ENCODE data around the gene MGRN1. TPM values are rescaled to one million over a fixed set of nuclear protein-coding genes. Genes with fewer than 3 reads are reported as not detected.

Gene MGRN1
- total RNA-seq, 4 donors from 2014 or later: 37.5 to 59.1 (median 42.7) TPM

DNA sequence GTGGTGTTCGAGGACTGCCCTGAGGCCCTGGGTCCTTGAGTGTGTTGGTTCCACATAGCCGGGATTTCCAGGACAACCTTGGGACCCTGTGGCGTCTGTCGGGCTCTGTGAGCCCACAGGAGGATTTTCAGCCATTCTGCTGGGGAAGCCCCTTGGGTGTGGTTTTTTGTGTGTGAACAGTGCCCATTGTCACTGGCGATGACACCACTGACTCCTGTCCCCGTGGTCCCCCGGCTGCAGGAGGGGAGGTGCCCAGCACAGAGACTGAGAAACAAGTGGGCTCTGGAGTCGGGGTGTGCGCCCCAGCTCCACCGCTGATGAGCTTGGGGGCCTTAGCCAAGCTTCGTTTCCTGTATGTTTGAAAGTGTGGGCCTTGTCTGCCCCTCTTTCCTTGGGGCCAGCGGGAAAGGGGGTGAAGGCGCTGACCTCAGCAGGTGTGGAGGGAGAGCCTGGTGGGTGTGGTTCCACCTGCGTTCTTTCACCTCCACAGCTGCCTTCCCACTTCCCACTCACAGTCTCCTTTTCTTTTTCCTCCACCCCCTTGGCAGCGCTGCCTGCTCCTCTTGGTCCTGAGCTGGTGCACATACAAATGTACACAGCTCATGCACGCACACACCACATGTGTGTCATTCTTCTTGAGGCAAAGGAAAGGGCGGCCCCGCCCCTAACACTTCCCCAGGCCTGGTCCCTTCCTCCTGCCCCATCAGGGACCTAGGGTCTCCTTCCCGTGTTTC is 16.1 kb downstream of the MGRN1 start:
- TF ChIP-seq EP300 (IDR thresholded peaks at IDR 0.05) (no peak), POLR2A (IDR thresholded peaks at IDR 0.05) (no peak)
- TF ChIP-seq, protein P1, sequence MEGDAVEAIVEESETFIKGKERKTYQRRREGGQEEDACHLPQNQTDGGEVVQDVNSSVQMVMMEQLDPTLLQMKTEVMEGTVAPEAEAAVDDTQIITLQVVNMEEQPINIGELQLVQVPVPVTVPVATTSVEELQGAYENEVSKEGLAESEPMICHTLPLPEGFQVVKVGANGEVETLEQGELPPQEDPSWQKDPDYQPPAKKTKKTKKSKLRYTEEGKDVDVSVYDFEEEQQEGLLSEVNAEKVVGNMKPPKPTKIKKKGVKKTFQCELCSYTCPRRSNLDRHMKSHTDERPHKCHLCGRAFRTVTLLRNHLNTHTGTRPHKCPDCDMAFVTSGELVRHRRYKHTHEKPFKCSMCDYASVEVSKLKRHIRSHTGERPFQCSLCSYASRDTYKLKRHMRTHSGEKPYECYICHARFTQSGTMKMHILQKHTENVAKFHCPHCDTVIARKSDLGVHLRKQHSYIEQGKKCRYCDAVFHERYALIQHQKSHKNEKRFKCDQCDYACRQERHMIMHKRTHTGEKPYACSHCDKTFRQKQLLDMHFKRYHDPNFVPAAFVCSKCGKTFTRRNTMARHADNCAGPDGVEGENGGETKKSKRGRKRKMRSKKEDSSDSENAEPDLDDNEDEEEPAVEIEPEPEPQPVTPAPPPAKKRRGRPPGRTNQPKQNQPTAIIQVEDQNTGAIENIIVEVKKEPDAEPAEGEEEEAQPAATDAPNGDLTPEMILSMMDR (IDR thresholded peaks at IDR 0.05): no peak
- DNase-seq (ENCODE audit: low spot score in 2 of 2): no peak
- Histone ChIP-seq H3K4me1 (peaks cover 0 to 41% (median 11%) of the 10 kb centered on the region in 4 donors), H3K27me3 (no peaks in the 10 kb centered on the region), H3K9me3 (no peaks in the 10 kb centered on the region), H3K36me3 (peaks cover 0 to 21% (median 0%) of the 10 kb centered on the region in 3 donors), H3K27ac (peak overlapping the region in 1 of 4 donors; percentile 12), H3K4me3 (no peak overlapping the region)
- 68 to 71% methylated on average over 17 to 19 of the region's 19 CpGs for WGBS, 2 donors

DNA sequence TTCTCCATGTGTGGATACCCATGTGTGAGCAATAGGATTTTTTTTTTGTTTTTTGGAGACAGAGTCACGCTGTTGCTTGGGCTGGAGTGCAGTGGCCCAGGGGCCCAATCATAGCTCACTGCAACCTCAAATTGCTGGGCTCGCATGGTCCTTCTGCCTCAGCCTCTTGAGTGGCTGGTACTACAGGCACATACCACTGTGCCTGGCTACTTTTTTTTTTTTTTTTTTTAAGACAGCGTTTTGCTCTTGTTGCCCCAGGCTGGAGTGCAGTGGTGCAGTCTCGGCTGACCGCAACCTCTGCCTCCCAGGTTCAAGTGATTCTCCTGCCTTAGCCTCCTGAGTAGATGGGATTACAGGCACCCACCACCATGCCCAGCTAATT is 16.7 kb downstream of the MGRN1 start:
- WGBS, 2 donors: 84 to 85% methylated on average over 5 of the region's 5 CpGs

DNA sequence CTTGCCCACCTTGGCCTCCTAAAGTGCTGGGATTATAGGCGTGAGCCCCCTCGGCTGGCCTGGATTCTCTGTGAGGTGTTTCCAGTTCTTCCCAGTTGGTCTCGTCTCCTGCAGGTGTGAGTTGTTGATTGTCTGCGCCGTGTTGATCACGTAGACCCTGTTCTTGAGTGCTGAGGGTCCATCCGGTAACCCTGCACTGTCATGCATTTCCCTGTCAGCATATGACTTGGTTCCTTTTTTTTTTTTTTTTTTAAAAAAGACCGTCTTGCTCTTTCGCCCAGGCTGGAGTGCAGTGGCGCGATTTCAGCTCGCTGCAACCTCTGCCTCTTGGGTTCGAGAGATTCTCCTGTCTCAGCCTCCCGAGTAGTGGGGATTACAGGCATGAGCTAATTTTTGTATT is 17.3 kb downstream of the MGRN1 start:
- Histone ChIP-seq H3K9me3 (no peaks in the 10 kb centered on the region), H3K27me3 (no peaks in the 10 kb centered on the region), H3K36me3 (peaks cover 0 to 15% (median 0%) of the 10 kb centered on the region in 3 donors), H3K27ac (no peak overlapping the region), H3K4me3 (no peak overlapping the region), H3K4me1 (peaks cover 0 to 35% (median 11%) of the 10 kb centered on the region in 4 donors)
- TF ChIP-seq, protein P1 (IDR thresholded peaks at IDR 0.05): no peak
- TF ChIP-seq EP300 (IDR thresholded peaks at IDR 0.05): no peak
- no peak for TF ChIP-seq POLR2A (IDR thresholded peaks at IDR 0.05)
- no peak for DNase-seq (ENCODE audit: low spot score in 2 of 2)
- WGBS, 2 donors: 92 to 93% methylated on average over 14 of the region's 14 CpGs

More for the DNA sequence above, 16.7 kb downstream of the MGRN1 start:
- DNase-seq (ENCODE audit: low spot score in 2 of 2): no peak
- Histone ChIP-seq H3K27ac (no peak overlapping the region), H3K4me1 (peaks cover 0 to 38% (median 11%) of the 10 kb centered on the region in 4 donors), H3K27me3 (no peaks in the 10 kb centered on the region), H3K9me3 (no peaks in the 10 kb centered on the region), H3K4me3 (no peak overlapping the region), H3K36me3 (peaks cover 0 to 17% (median 0%) of the 10 kb centered on the region in 3 donors)
- TF ChIP-seq EP300 (IDR thresholded peaks at IDR 0.05) (no peak), POLR2A (IDR thresholded peaks at IDR 0.05) (no peak)
- TF ChIP-seq, protein P1 (IDR thresholded peaks at IDR 0.05): no peak

DNA sequence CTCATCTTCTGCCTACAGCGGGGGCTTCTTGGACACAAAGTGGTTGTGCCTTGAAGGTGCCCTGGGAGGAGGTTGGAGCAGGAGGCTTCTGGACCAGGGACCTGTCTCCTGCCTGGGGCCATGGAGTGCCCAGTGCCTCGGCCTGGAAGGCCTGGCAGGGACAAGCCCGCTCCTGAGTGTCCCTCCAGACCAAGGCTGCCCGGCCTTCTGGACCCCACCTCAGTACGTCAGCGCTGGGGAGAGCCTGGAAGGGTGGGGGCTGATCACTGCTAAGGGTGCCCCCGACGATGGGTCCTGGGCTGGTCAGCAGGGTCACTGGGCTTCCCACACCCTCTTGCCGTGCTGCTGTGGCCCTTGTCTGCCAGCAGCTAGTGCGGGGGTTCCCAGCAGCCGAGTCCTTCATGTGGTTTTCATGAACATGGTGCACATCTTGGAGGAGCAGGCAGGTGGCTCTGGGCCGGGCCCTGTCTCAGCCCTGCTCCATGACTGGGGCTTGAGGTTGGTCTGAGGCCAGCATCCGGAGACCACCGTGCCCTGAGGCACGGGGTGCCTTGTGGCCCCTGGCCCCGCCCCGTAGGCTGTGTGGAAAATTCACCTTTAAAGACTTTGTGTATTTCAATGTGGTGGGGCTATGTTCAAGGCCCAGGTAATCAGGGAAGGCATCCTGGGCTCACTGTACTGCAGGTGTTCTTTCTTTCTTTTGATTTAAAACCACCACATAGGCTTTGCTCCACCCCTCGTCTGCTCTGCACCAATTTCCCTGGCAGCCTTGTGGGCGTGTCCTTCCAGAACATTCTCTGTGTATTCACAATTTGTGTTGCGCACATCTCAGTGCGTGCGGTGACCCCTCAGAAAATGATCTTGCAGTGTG is 22.4 kb downstream of the MGRN1 start:
- Histone ChIP-seq H3K27ac (no peak overlapping the region), H3K36me3 (peaks cover 0 to 52% (median 0%) of the 10 kb centered on the region in 3 donors), H3K9me3 (no peaks in the 10 kb centered on the region), H3K4me1 (peaks cover 0 to 7% (median 0%) of the 10 kb centered on the region in 4 donors), H3K27me3 (no peaks in the 10 kb centered on the region), H3K4me3 (no peak overlapping the region)
- DNase-seq (ENCODE audit: low spot score in 2 of 2): no peak
- WGBS, 2 donors: 96% methylated on average over 9 to 19 of the region's 22 CpGs
- TF ChIP-seq, protein P1 (IDR thresholded peaks at IDR 0.05): no peak
- TF ChIP-seq EP300 (IDR thresholded peaks at IDR 0.05) (no peak), POLR2A (IDR thresholded peaks at IDR 0.05) (no peak)

DNA sequence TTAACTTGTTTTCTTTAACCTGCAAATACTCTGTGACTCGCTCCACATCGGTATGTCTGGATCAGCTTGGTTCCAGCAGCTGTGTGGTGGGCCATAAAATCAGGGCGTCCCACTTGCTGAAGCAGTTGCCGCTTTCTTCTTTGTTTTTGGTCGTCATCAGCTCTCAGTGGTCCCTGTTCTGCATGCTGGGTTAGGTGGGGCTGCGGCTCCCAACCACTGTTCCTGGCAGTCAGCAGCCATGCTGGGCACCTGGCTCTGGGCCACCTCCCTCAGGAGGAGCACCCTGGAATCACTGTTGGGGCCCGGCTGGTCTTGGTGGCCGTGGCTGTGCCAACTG is 23.0 kb downstream of the MGRN1 start:
- no peak for DNase-seq (ENCODE audit: low spot score in 2 of 2)
- H3K4me1 ChIP-seq: peaks cover 0 to 7% (median 0%) of the 10 kb centered on the region in 4 donors
- no peak overlapping the region for H3K4me3 ChIP-seq
- H3K27me3 ChIP-seq: no peaks in the 10 kb centered on the region
- H3K27ac ChIP-seq: no peak overlapping the region
- peaks cover 0 to 58% (median 0%) of the 10 kb centered on the region in 3 donors for H3K36me3 ChIP-seq
- WGBS, 2 donors: 97% methylated on average over 6 to 8 of the region's 8 CpGs
- TF ChIP-seq EP300 (IDR thresholded peaks at IDR 0.05) (no peak), POLR2A (IDR thresholded peaks at IDR 0.05) (no peak)
- TF ChIP-seq, protein P1 (IDR thresholded peaks at IDR 0.05): no peak
- no peaks in the 10 kb centered on the region for H3K9me3 ChIP-seq
